Gastrocnemius medialis (tissue), 4 donors: ENCODE data around the gene MAGOH.

Source experiments
- CTCF ChIP-seq, 5 experiments: fragments of 450-650 bp in 3 of 5; fragments of 200-600 bp in 2 of 5; sonication (generic) in 2 of 5; IDR thresholded peaks in 4 of 5; conservative IDR thresholded peaks in 1 of 5; 1 replicate in 4 of 5; 2 replicates in 1 of 5; pipeline ENCODE4 v1.5.1; 2016 to 2019; ENCODE audit warnings: antibody characterized with exemption in 5 of 5, mild to moderate bottlenecking in 3 of 5, moderate library complexity in 3 of 5
- POLR2A ChIP-seq, 2 donors: fragments of 450-650 bp; IDR thresholded peaks; one replicate each; pipeline ENCODE4 v1.6.1; 2017; ENCODE audit warnings: antibody characterized with exemption in 2 of 2, mild to moderate bottlenecking in 2 of 2, moderate library complexity in 2 of 2

GRCh38 chr1:53272349-53272748 is 34.0 kb upstream of the MAGOH start:
- TF ChIP-seq CTCF (IDR thresholded peaks at IDR 0.05 in 4 of 5, conservative IDR thresholded peaks at IDR 0.05 in 1 of 5) (no peak), POLR2A (IDR thresholded peaks at IDR 0.05) (no peak)
